Stomach (tissue), 9 donors: ENCODE results near the gene SEMA6A. TPM values are rescaled to one million over a fixed set of nuclear protein-coding genes. Genes with fewer than 3 reads are reported as not detected.

Experiments
- DNase-seq, 2 donors: peaks; one replicate each; pipeline versions ENCODE4 v3.0.0 to v3.0.0-alpha.2; 2013 to 2019
- H3K27ac ChIP-seq, 5 donors: fragments of 200-600 bp in 4 of 5; sonication (generic) in 4 of 5; one replicate each; pipeline ENCODE4 v1.5.1; 2013 to 2019; ENCODE audit warnings: mild to moderate bottlenecking in 1 of 5, moderate library complexity in 1 of 5
- H3K27me3 ChIP-seq, 3 donors: fragments of 200-600 bp; sonication (generic); one replicate each; pipeline ENCODE4 v1.5.1; 2017 to 2019; ENCODE audit warnings: mixed run types in 1 of 3
- H3K36me3 ChIP-seq, 4 donors: fragments of 200-600 bp; sonication (generic); 1 replicate in 3 of 4; 2 replicates in 1 of 4; pipeline ENCODE4 v1.5.1; 2016 to 2019
- H3K4me1 ChIP-seq, 4 donors: fragments of 200-600 bp; sonication (generic); one replicate each; pipeline ENCODE4 v1.5.1; 2016 to 2019
- H3K4me3 ChIP-seq, 4 donors: fragments of 200-600 bp; sonication (generic) in 3 of 4; one replicate each; pipeline ENCODE4 v1.5.1; 2016 to 2019; ENCODE audit warnings: mild to moderate bottlenecking in 1 of 4
- H3K9me3 ChIP-seq, 4 donors: fragments of 200-600 bp; sonication (generic); one replicate each; pipeline ENCODE4 v1.5.1; 2016 to 2019
- CTCF ChIP-seq, 7 experiments: fragments of 450-650 bp in 4 of 7; fragments of 200-600 bp in 3 of 7; sonication (generic) in 3 of 7; IDR thresholded peaks; one replicate each; pipeline ENCODE4 v1.5.1; 2016 to 2019; ENCODE audit warnings: antibody characterized with exemption in 7 of 7, control low read depth in 2 of 7, mild to moderate bottlenecking in 1 of 7
- EP300 ChIP-seq: sonication (generic); formaldehyde crosslinking; IDR thresholded peaks from one replicate; pipeline ENCODE4 v1.6.1; 2017; ENCODE audit warnings: antibody characterized with exemption
- POLR2A ChIP-seq, 4 donors: fragments of 450-650 bp; IDR thresholded peaks; one replicate each; pipeline ENCODE4 v1.6.1; 2016; ENCODE audit warnings: antibody characterized with exemption in 4 of 4, control low read depth in 2 of 4, mild to moderate bottlenecking in 1 of 4, moderate library complexity in 1 of 4
- POLR2AphosphoS5 ChIP-seq, 3 donors: sonication (generic); formaldehyde crosslinking; IDR thresholded peaks; one replicate each; pipeline ENCODE4 v1.6.1; 2016; ENCODE audit warnings: antibody characterized with exemption in 3 of 3
- WGBS, 5 donors: extraction: QIAGEN DNeasy Blood & Tissue Kit in 3 of 5; methylation state at CpG; one replicate each; pipeline versions ENCODE4 v1.1.5 to v1.1.7; 2013 to 2018; 5-methylcytosine and 5-hydroxymethylcytosine counted together
- intact Hi-C: fragments of 100-400 bp; cut with DNase I; formaldehyde crosslinking; loops from one replicate; pipeline ENCODE4 v1.15.1; 2023; ENCODE audit warnings: low total_unique reads
- polyA plus RNA-seq, 3 donors: library from polyadenylated mRNA; stranded (reverse); fragments of 200-250 nt; gene quantifications; one replicate each; pipeline ENCODE4 v1.2.3, GENCODE V29; 2013
- total RNA-seq, 5 donors: library from RNA; depleted of rRNA; stranded (reverse); fragments of >200 nt; gene quantifications; one replicate each; pipeline versions ENCODE4 v1.1.0 to v1.2.3, GENCODE V29; 2014 to 2016
- donor health status: healthy with polysubstance abuse.
- donor health status: Bipolar disorder and iron deficiency.
- donor health status: healthy.

The SEMA6A gene
- total and polyA plus RNA-seq, 8 donors, result 0.37 to 37.5 (median 11.0) TPM

GRCh38 chr5:116494784-116495450 lies 79.7 kb downstream of the SEMA6A start:
- no peak overlapping the region for H3K27ac ChIP-seq
- intact Hi-C loops, result no loop called here
- no peak for DNase-seq
- H3K9me3 ChIP-seq, result no peaks in the 10 kb centered on the region
- peaks cover 0 to 42% (median 24%) of the 10 kb centered on the region in 4 donors for H3K36me3 ChIP-seq
- WGBS, 5 donors, result 63 to 81% (median 78%) methylated on average over 6 of the region's 6 CpGs
- TF ChIP-seq POLR2AphosphoS5 (IDR thresholded peaks at IDR 0.05) (no peak), CTCF (IDR thresholded peaks at IDR 0.05) (no peak), POLR2A (IDR thresholded peaks at IDR 0.05) (no peak), EP300 (no peak)
- H3K4me3 ChIP-seq, result no peak overlapping the region
- no peaks in the 10 kb centered on the region for H3K27me3 ChIP-seq
- peaks cover 0 to 6% (median 0%) of the 10 kb centered on the region in 4 donors for H3K4me1 ChIP-seq

- Histone ChIP-seq H3K4me1 (peaks cover 0 to 6% (median 0%) of the 10 kb centered on the region in 4 donors), H3K4me3 (no peak overlapping the region), H3K27ac (no peak overlapping the region), H3K9me3 (no peaks in the 10 kb centered on the region), H3K36me3 (peaks cover 0 to 60% (median 33%) of the 10 kb centered on the region in 4 donors), H3K27me3 (no peaks in the 10 kb centered on the region)
- WGBS, 5 donors, result 66 to 76% (median 73%) methylated on average over 3 of the region's 3 CpGs
- no peak for DNase-seq
- intact Hi-C loops, result no loop called here
- no peak for TF ChIP-seq CTCF (IDR thresholded peaks at IDR 0.05)
- no peak for TF ChIP-seq POLR2A (IDR thresholded peaks at IDR 0.05)
- no peak for TF ChIP-seq EP300
- no peak for TF ChIP-seq POLR2AphosphoS5 (IDR thresholded peaks at IDR 0.05)
These were observed 81.8 kb downstream of the SEMA6A start for GRCh38 chr5:116492776-116493175.

GRCh38 chr5:116492016-116492623 lies 82.5 kb downstream of the SEMA6A start:
- peak in 1 of 2 donors; percentile 34 for DNase-seq
- H3K4me1 ChIP-seq, result peaks cover 0 to 6% (median 0%) of the 10 kb centered on the region in 4 donors
- TF ChIP-seq EP300 (no peak), POLR2A (IDR thresholded peaks at IDR 0.05) (no peak), CTCF (IDR thresholded peaks at IDR 0.05) (no peak), POLR2AphosphoS5 (IDR thresholded peaks at IDR 0.05) (no peak)
- 46 to 54% (median 50%) methylated on average over 3 of the region's 3 CpGs for WGBS, 5 donors
- no peaks in the 10 kb centered on the region for H3K9me3 ChIP-seq
- H3K4me3 ChIP-seq, result no peak overlapping the region
- H3K27ac ChIP-seq, result no peak overlapping the region
- H3K36me3 ChIP-seq, result peaks cover 0 to 66% (median 38%) of the 10 kb centered on the region in 4 donors
- intact Hi-C loops, result no loop called here
- no peaks in the 10 kb centered on the region for H3K27me3 ChIP-seq

GRCh38 chr5:116488356-116489041 lies 86.1 kb downstream of the SEMA6A start:
- 93 to 96% (median 95%) methylated on average over 6 of the region's 6 CpGs for WGBS, 5 donors
- intact Hi-C loops, result no loop called here
- Histone ChIP-seq H3K4me1 (peaks cover 0 to 6% (median 0%) of the 10 kb centered on the region in 4 donors), H3K27ac (no peak overlapping the region), H3K4me3 (no peak overlapping the region), H3K9me3 (no peaks in the 10 kb centered on the region), H3K27me3 (no peaks in the 10 kb centered on the region), H3K36me3 (peaks cover 0 to 58% (median 24%) of the 10 kb centered on the region in 4 donors)
- TF ChIP-seq POLR2A (IDR thresholded peaks at IDR 0.05) (no peak), CTCF (IDR thresholded peaks at IDR 0.05) (no peak), EP300 (no peak), POLR2AphosphoS5 (IDR thresholded peaks at IDR 0.05) (no peak)
- no peak for DNase-seq
